Measurements from ENCODE around the gene HEG1. TPM values are rescaled to one million over a fixed set of nuclear protein-coding genes. Genes with fewer than 3 reads are reported as not detected.

Gene HEG1
- total RNA-seq, 1 donor from 2014 or later: 14.4 TPM

GRCh38 chr3:124926426-124927101, 129.2 kb downstream of the HEG1 start:
- Mint-ChIP-seq H3K27me3 (ENCODE audit: low read depth) (peaks cover 36% of the 10 kb centered on the region), H3K9me3 (no peaks in the 10 kb centered on the region), H3K27ac (no peak overlapping the region), H3K4me3 (no peak overlapping the region), H3K36me3 (no peaks in the 10 kb centered on the region), H3K4me1 (peaks cover 17% of the 10 kb centered on the region)
- DNase-seq (ENCODE audit: low spot score in 2 of 2, unreplicated experiment in 2 of 2): no peak
- TF ChIP-seq CTCF (IDR thresholded peaks at IDR 0.05; ENCODE audit: unreplicated experiment): no peak

DNA sequence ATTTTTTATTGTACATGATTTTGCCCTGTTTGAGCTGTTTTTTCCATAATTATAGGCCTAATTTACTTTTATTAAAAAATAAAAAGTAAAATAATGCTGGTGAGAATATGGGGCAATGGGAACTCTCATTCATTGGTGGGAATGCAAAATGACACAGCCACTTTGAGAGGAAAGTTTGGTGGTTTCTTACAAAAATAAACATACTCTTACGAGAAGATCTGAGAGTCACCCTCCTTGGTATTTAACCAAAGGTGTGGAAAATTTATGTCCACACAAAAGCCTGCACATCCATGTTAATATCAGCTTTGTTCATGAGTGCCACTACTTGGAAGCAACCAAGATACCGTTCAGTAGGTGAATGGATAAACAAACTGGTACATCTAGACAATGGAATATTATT, 131.1 kb downstream of the HEG1 start:
- H3K4me3 Mint-ChIP-seq: no peak overlapping the region
- no peaks in the 10 kb centered on the region for H3K9me3 Mint-ChIP-seq
- peaks cover 39% of the 10 kb centered on the region for H3K27me3 Mint-ChIP-seq (ENCODE audit: low read depth)
- DNase-seq (ENCODE audit: low spot score in 2 of 2, unreplicated experiment in 2 of 2): no peak
- no peak for TF ChIP-seq CTCF (IDR thresholded peaks at IDR 0.05; ENCODE audit: unreplicated experiment)
- no peak overlapping the region for H3K27ac Mint-ChIP-seq
- H3K4me1 Mint-ChIP-seq: peaks cover 12% of the 10 kb centered on the region
- no peaks in the 10 kb centered on the region for H3K36me3 Mint-ChIP-seq

GRCh38 chr3:124923833-124924232, 132.0 kb downstream of the HEG1 start:
- Mint-ChIP-seq H3K4me3 (no peak overlapping the region), H3K27me3 (ENCODE audit: low read depth) (peaks cover 39% of the 10 kb centered on the region), H3K9me3 (no peaks in the 10 kb centered on the region), H3K27ac (no peak overlapping the region), H3K36me3 (no peaks in the 10 kb centered on the region), H3K4me1 (peaks cover 12% of the 10 kb centered on the region)
- TF ChIP-seq CTCF (IDR thresholded peaks at IDR 0.05; ENCODE audit: unreplicated experiment): no peak
- no peak for DNase-seq (ENCODE audit: low spot score in 2 of 2, unreplicated experiment in 2 of 2)

DNA sequence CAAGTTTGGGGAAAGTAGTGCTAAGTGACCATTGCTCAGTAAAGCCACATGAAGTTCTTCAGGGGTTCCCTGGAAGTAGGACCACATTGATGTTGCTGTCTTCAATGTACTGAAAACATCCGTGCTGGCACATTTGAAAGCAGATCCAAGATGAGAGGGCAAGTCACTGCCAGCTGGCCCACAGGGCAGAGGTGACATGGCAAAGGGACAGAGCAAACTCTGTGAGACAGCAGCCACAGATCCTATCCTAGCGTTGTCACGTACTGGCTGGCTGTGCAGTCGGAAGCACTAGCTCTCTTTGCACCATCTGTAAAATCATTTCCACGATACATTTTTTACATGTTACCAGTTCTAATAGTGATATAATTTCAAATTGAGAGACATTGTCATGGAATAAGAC, 135.1 kb downstream of the HEG1 start:
- Mint-ChIP-seq H3K9me3 (no peaks in the 10 kb centered on the region), H3K27me3 (ENCODE audit: low read depth) (peaks cover 25% of the 10 kb centered on the region), H3K4me1 (peaks cover 11% of the 10 kb centered on the region), H3K4me3 (no peak overlapping the region), H3K36me3 (no peaks in the 10 kb centered on the region), H3K27ac (no peak overlapping the region)
- no peak for TF ChIP-seq CTCF (IDR thresholded peaks at IDR 0.05; ENCODE audit: unreplicated experiment)
- no peak for DNase-seq (ENCODE audit: low spot score in 2 of 2, unreplicated experiment in 2 of 2)

DNA sequence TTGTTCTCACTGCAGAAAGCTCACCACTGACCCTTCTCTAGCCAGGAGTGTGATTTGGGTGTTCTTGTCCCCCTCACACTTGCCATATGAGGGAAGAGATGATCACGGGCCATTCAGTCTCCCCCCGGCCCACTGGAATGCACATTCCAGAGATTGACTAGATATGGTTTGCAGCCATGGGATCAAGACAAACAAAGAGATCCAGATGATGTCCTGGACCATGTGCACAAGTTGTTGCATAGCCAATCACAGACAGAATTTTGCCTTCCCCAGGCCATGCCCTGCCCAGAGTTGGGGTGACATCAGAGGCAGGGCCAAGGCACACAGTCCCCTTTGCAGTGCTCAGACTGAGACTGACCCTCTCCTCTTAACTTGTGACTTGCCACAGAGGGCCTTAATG, 136.0 kb downstream of the HEG1 start:
- TF ChIP-seq CTCF (IDR thresholded peaks at IDR 0.05; ENCODE audit: unreplicated experiment): no peak
- Mint-ChIP-seq H3K4me1 (peaks cover 11% of the 10 kb centered on the region), H3K27ac (peak overlapping the region; percentile 12), H3K36me3 (no peaks in the 10 kb centered on the region), H3K27me3 (ENCODE audit: low read depth) (peaks cover 19% of the 10 kb centered on the region), H3K4me3 (no peak overlapping the region), H3K9me3 (no peaks in the 10 kb centered on the region)
- no peak for DNase-seq (ENCODE audit: low spot score in 2 of 2, unreplicated experiment in 2 of 2)

DNA sequence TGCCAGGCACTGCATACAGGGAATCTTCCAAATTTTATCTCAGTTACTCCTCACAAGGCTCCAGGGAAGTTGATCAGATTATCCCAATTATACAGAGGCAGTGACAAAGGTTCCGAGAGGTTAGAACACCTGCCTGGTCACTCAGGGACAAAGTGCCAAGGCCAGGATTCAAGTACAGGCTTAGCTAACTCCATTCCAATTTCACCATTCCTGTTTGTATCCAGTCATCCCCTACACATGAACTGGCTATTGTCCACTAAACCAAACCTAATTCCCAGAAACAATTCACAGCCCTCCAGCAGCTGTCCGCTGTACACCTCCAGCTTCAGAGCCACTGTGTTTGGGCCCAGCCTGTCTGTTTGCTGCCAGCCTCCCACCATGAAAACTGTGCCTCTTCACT, 137.3 kb downstream of the HEG1 start:
- Mint-ChIP-seq H3K9me3 (no peaks in the 10 kb centered on the region), H3K36me3 (no peaks in the 10 kb centered on the region), H3K27me3 (ENCODE audit: low read depth) (peaks cover 9% of the 10 kb centered on the region), H3K27ac (no peak overlapping the region), H3K4me3 (no peak overlapping the region), H3K4me1 (peaks cover 11% of the 10 kb centered on the region)
- DNase-seq (ENCODE audit: low spot score in 2 of 2, unreplicated experiment in 2 of 2): no peak
- no peak for TF ChIP-seq CTCF (IDR thresholded peaks at IDR 0.05; ENCODE audit: unreplicated experiment)
